ENCODE measurements around the gene SERPIND1. TPM values are rescaled to one million over a fixed set of nuclear protein-coding genes. Genes with fewer than 3 reads are reported as not detected.

SERPIND1 gene
- polyA plus RNA-seq, 4 donors: 0.04 to 0.16 TPM; not detected in 2

DNA sequence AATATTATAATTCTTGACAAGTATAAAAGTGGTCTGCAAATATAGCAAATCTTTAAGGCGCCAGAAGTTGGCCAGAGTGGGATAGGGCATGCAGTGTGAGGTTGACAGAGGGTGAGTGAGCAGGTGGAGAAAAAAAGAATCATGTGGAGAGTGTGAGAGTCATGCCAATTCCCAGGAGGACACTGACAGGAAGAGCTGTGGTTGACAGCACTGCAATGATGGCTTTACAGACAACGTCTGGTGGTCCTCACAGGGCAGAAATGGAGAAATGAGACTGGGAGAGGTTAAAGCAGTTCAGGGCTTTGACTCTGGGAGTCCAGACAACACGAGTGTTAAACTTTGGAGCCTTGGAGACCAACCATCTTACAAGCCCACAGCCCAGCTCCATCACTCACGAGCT lies 34.9 kb downstream of the SERPIND1 start:
- no peak for FAIRE-seq

DNA sequence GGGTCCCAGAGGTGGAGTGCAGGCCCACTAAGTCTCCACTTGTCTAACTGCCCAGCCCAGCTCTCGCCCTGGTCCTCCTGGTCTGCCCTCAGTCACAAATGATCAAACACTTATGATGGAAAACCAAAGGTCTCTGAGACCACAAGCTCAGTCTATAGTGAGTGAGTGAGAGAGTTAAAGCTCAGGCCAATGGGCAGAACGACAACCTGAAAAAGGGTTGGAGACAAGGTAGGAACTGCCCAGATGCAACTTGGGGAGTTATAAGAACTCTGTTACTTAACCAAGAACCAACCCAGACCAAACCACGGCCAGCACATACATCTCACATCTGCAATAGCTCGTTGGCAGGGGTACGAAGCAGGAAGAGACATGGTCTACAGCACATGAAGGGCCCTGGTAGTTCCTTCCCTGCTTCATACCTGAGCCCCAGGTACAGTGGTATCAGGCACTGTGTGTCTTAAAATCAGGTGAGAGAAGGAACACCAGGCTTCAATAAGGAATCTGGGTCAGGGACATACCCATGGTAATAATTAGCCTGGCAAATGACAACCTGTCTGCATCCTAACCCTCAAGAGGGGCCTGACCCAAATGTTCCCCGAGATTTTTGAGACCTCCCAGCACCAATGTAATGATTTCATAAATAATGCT lies 35.7 kb downstream of the SERPIND1 start:
- H3K4me1 ChIP-seq (ENCODE audit: control insufficient read depth in 3 of 3, insufficient read depth in 2 of 3, low read depth in 1 of 3, low read length in 2 of 3): no peaks in the 10 kb centered on the region
- 92 to 94% (median 92%) methylated on average over 6 of the region's 6 CpGs for WGBS, 3 donors

More for the DNA sequence above, 34.9 kb downstream of the SERPIND1 start:
- Histone ChIP-seq H3K4me3 (ENCODE audit: low read depth in 1 of 3, low read length in 3 of 3) (no peak overlapping the region), H3K27ac (ENCODE audit: low read depth in 1 of 3, low read length in 2 of 3) (no peak overlapping the region), H3K27me3 (ENCODE audit: control insufficient read depth in 3 of 3, insufficient read depth in 3 of 3, low read length in 3 of 3) (no peaks in the 10 kb centered on the region), H3K4me1 (ENCODE audit: control insufficient read depth in 3 of 3, insufficient read depth in 2 of 3, low read depth in 1 of 3, low read length in 2 of 3) (no peaks in the 10 kb centered on the region), H3K36me3 (ENCODE audit: control insufficient read depth in 3 of 3, insufficient read depth in 2 of 3, low read depth in 1 of 3, low read length in 3 of 3) (peaks cover 10 to 78% (median 11%) of the 10 kb centered on the region in 3 donors), H3K9me3 (ENCODE audit: control insufficient read depth in 2 of 2, insufficient read depth in 1 of 2, low read depth in 1 of 2, low read length in 1 of 2) (no peaks in the 10 kb centered on the region)
- DNase-seq: no peak
- 79 to 87% (median 79%) methylated on average over 4 of the region's 4 CpGs for WGBS, 3 donors

DNA sequence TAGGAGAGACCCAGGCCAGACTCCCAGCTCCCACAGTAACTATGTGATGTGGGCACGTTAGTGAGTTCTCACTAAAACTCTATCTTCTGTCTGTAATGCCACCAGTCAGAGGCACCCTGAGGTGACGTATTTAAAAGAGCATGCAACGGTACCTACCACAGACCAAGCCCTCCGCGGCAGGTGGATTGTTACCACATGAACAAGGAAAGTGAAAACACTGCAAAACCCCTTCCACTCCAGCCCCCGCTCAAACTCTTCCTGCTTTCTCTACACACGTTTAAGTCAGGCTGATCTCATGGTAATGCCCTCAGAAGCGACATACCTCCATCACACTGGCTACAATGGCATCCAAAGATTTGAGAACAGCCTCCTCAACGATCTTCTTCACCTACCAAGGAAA lies 36.7 kb downstream of the SERPIND1 start:
- Histone ChIP-seq H3K27me3 (ENCODE audit: control insufficient read depth in 3 of 3, insufficient read depth in 3 of 3, low read length in 3 of 3) (no peaks in the 10 kb centered on the region), H3K4me3 (ENCODE audit: low read depth in 1 of 3, low read length in 3 of 3) (no peak overlapping the region), H3K4me1 (ENCODE audit: control insufficient read depth in 3 of 3, insufficient read depth in 2 of 3, low read depth in 1 of 3, low read length in 2 of 3) (no peaks in the 10 kb centered on the region), H3K36me3 (ENCODE audit: control insufficient read depth in 3 of 3, insufficient read depth in 2 of 3, low read depth in 1 of 3, low read length in 3 of 3) (peaks cover 7 to 72% (median 10%) of the 10 kb centered on the region in 3 donors), H3K27ac (ENCODE audit: low read depth in 1 of 3, low read length in 2 of 3) (no peak overlapping the region), H3K9me3 (ENCODE audit: control insufficient read depth in 2 of 2, insufficient read depth in 1 of 2, low read depth in 1 of 2, low read length in 1 of 2) (no peaks in the 10 kb centered on the region)
- FAIRE-seq (no peak), DNase-seq (no peak)
- 87 to 90% (median 88%) methylated on average over 9 of the region's 9 CpGs for WGBS, 3 donors

More for the DNA sequence above, 35.7 kb downstream of the SERPIND1 start:
- DNase-seq (no peak), FAIRE-seq (no peak)
- Histone ChIP-seq H3K9me3 (ENCODE audit: control insufficient read depth in 2 of 2, insufficient read depth in 1 of 2, low read depth in 1 of 2, low read length in 1 of 2) (no peaks in the 10 kb centered on the region), H3K36me3 (ENCODE audit: control insufficient read depth in 3 of 3, insufficient read depth in 2 of 3, low read depth in 1 of 3, low read length in 3 of 3) (peaks cover 10 to 75% (median 11%) of the 10 kb centered on the region in 3 donors), H3K4me3 (ENCODE audit: low read depth in 1 of 3, low read length in 3 of 3) (no peak overlapping the region), H3K27ac (ENCODE audit: low read depth in 1 of 3, low read length in 2 of 3) (no peak overlapping the region), H3K27me3 (ENCODE audit: control insufficient read depth in 3 of 3, insufficient read depth in 3 of 3, low read length in 3 of 3) (no peaks in the 10 kb centered on the region)

DNA sequence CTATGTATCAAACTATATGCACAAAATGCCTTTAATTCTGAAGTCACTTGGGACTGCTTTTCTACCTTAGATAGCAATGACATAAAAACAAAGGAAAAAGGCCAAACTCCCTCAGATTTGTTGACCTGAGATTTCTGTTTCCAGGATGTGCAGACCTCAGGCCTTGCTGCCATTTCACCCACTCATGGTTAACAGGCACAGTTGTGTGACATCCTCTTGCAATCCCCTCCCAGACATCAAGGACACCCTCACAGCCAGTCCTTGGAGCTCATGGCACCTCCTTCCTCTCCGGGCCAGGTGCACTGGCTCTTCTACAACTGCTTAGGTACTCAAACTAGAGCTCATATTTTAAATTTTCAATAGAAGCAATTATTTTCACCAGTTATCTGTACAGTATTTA lies 37.3 kb downstream of the SERPIND1 start:
- DNase-seq (no peak), FAIRE-seq (no peak)
- Histone ChIP-seq H3K9me3 (ENCODE audit: control insufficient read depth in 2 of 2, insufficient read depth in 1 of 2, low read depth in 1 of 2, low read length in 1 of 2) (no peaks in the 10 kb centered on the region), H3K4me1 (ENCODE audit: control insufficient read depth in 3 of 3, insufficient read depth in 2 of 3, low read depth in 1 of 3, low read length in 2 of 3) (no peaks in the 10 kb centered on the region), H3K36me3 (ENCODE audit: control insufficient read depth in 3 of 3, insufficient read depth in 2 of 3, low read depth in 1 of 3, low read length in 3 of 3) (peaks cover 7 to 74% (median 7%) of the 10 kb centered on the region in 3 donors), H3K27ac (ENCODE audit: low read depth in 1 of 3, low read length in 2 of 3) (no peak overlapping the region), H3K4me3 (ENCODE audit: low read depth in 1 of 3, low read length in 3 of 3) (no peak overlapping the region), H3K27me3 (ENCODE audit: control insufficient read depth in 3 of 3, insufficient read depth in 3 of 3, low read length in 3 of 3) (no peaks in the 10 kb centered on the region)
- 94 to 100% (median 96%) methylated on average over 1 of the region's 1 CpG for WGBS, 3 donors

DNA sequence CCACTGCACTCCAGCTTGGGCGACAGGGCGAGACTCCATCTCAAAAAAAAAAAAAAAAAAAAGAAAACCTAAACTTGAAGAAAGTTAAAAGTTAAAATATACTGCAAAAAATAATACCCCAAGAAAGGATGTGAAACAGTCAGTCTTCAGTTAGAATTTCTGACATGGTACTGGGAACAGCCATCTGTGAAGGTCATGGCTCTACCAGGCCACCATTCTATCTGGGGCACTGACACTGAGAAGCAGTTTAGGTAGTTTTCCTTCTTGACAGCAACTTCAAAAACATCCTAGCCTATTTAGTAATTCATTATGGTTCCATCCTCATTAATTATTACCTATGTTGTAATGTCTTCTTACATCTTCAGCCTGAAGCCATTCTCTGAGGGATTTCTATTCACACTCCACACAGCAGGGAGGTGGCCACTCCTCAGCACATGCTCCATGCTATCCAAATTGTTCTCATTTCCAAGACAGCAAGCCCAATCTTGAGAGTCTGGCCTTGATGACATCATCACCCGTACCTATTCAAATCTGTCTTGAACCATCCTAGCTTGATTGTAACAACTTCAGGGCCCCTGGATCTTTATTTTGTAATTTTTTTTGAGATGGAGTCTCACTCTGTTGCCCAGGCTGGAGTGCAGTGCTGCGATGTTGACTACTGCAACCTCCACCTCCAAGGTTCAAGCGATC lies 38.2 kb downstream of the SERPIND1 start:
- DNase-seq: no peak
- H3K36me3 ChIP-seq (ENCODE audit: control insufficient read depth in 3 of 3, insufficient read depth in 2 of 3, low read depth in 1 of 3, low read length in 3 of 3): peaks cover 5 to 72% (median 5%) of the 10 kb centered on the region in 3 donors
- H3K27ac ChIP-seq (ENCODE audit: low read depth in 1 of 3, low read length in 2 of 3): no peak overlapping the region
- no peak for FAIRE-seq
- H3K9me3 ChIP-seq (ENCODE audit: control insufficient read depth in 2 of 2, insufficient read depth in 1 of 2, low read depth in 1 of 2, low read length in 1 of 2): no peaks in the 10 kb centered on the region
- H3K4me1 ChIP-seq (ENCODE audit: control insufficient read depth in 3 of 3, insufficient read depth in 2 of 3, low read depth in 1 of 3, low read length in 2 of 3): no peaks in the 10 kb centered on the region
- no peak overlapping the region for H3K4me3 ChIP-seq (ENCODE audit: low read depth in 1 of 3, low read length in 3 of 3)
- 97 to 98% (median 98%) methylated on average over 5 of the region's 5 CpGs for WGBS, 3 donors
- no peaks in the 10 kb centered on the region for H3K27me3 ChIP-seq (ENCODE audit: control insufficient read depth in 3 of 3, insufficient read depth in 3 of 3, low read length in 3 of 3)

DNA sequence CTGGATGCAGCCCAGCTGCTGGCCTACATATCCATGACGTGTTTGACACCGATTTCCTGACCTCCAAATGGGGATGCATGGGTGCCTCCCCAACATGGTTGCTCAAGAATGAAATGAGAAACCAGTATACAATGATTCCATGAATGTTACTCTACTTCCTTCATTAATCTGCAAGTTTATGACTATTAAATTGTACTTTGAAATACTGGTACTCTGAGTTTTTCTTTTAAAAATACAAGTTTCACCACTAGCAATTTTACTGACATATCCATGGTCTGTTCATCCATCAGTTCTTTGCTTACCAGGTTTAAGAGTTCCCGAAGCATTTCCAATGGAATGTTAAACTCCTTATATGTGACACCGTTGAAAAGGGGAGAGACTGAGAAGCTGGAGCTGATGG lies 39.1 kb downstream of the SERPIND1 start:
- no peak for FAIRE-seq
- peaks cover 3 to 72% (median 4%) of the 10 kb centered on the region in 3 donors for H3K36me3 ChIP-seq (ENCODE audit: control insufficient read depth in 3 of 3, insufficient read depth in 2 of 3, low read depth in 1 of 3, low read length in 3 of 3)
- H3K4me3 ChIP-seq (ENCODE audit: low read depth in 1 of 3, low read length in 3 of 3): no peak overlapping the region
- H3K27me3 ChIP-seq (ENCODE audit: control insufficient read depth in 3 of 3, insufficient read depth in 3 of 3, low read length in 3 of 3): no peaks in the 10 kb centered on the region
- DNase-seq: no peak
- no peaks in the 10 kb centered on the region for H3K4me1 ChIP-seq (ENCODE audit: control insufficient read depth in 3 of 3, insufficient read depth in 2 of 3, low read depth in 1 of 3, low read length in 2 of 3)
- no peaks in the 10 kb centered on the region for H3K9me3 ChIP-seq (ENCODE audit: control insufficient read depth in 2 of 2, insufficient read depth in 1 of 2, low read depth in 1 of 2, low read length in 1 of 2)
- WGBS, 3 donors: 96 to 98% (median 97%) methylated on average over 4 of the region's 4 CpGs
- H3K27ac ChIP-seq (ENCODE audit: low read depth in 1 of 3, low read length in 2 of 3): no peak overlapping the region

DNA sequence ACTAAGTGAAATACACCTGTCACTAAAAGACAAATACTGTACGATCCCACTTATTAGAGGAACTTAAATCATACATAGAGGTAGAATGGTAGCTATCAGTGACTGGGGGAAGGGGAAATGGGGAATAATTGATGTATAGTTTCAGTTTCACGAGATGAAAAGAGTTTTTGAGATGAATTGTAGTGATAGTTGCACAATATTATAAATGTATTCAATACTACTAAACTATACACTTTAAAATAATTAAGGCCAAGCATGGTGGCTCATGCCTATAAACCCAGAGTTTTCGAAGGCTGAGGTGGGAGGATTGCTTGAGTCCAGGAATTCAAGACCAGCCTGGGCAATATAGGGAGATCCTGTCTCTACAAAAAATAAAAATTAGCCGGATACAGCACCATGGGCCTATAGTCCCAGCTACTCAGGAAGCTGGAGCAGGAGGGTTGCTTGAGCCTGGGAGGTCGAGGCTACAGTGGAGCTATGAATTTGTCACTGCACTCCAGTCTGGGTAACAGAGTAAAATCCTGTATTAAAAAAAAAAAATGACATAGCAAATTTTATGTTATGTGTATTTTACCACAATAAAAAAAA lies 40.4 kb downstream of the SERPIND1 start:
- H3K4me1 ChIP-seq (ENCODE audit: control insufficient read depth in 3 of 3, insufficient read depth in 2 of 3, low read depth in 1 of 3, low read length in 2 of 3): no peaks in the 10 kb centered on the region
- 85 to 91% (median 91%) methylated on average over 5 of the region's 5 CpGs for WGBS, 3 donors
- no peak overlapping the region for H3K27ac ChIP-seq (ENCODE audit: low read depth in 1 of 3, low read length in 2 of 3)
- no peak overlapping the region for H3K4me3 ChIP-seq (ENCODE audit: low read depth in 1 of 3, low read length in 3 of 3)
- FAIRE-seq: no peak
- H3K9me3 ChIP-seq (ENCODE audit: control insufficient read depth in 2 of 2, insufficient read depth in 1 of 2, low read depth in 1 of 2, low read length in 1 of 2): no peaks in the 10 kb centered on the region
- DNase-seq: no peak
- H3K36me3 ChIP-seq (ENCODE audit: control insufficient read depth in 3 of 3, insufficient read depth in 2 of 3, low read depth in 1 of 3, low read length in 3 of 3): peaks cover 6 to 65% (median 9%) of the 10 kb centered on the region in 3 donors
- H3K27me3 ChIP-seq (ENCODE audit: control insufficient read depth in 3 of 3, insufficient read depth in 3 of 3, low read length in 3 of 3): no peaks in the 10 kb centered on the region

DNA sequence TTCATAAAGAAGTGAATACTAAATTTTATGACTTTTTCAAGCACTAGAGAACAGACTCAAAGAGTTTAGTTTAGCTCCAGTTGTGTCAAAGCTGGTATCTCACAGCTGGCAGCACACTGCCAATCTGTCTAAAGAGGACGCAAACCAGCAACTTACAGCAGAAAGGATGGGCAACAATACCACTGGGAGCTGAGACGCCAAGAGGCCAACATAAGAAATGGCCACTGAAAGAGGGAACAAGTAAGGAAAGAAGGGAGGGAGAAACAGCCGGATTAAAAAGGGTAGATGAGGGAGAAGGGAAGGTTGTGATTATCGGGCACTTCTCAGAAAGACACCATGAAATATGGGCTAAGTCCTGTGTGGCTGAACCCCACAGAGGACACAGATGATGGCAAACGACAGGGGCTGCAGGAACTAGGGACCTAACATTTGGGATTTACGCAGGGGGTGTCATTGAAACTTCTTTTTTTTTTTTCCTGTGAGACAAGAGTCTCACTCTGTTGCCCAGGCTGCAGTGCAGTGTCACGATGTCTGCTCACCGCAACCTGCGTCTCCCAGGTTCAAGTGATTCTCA lies 41.7 kb downstream of the SERPIND1 start:
- DNase-seq: no peak
- peaks cover 0 to 2% (median 0%) of the 10 kb centered on the region in 3 donors for H3K4me1 ChIP-seq (ENCODE audit: control insufficient read depth in 3 of 3, insufficient read depth in 2 of 3, low read depth in 1 of 3, low read length in 2 of 3)
- H3K27ac ChIP-seq (ENCODE audit: low read depth in 1 of 3, low read length in 2 of 3): no peak overlapping the region
- H3K36me3 ChIP-seq (ENCODE audit: control insufficient read depth in 3 of 3, insufficient read depth in 2 of 3, low read depth in 1 of 3, low read length in 3 of 3): peaks cover 3 to 59% (median 16%) of the 10 kb centered on the region in 3 donors
- WGBS, 3 donors: 95 to 98% (median 96%) methylated on average over 9 of the region's 9 CpGs
- H3K4me3 ChIP-seq (ENCODE audit: low read depth in 1 of 3, low read length in 3 of 3): no peak overlapping the region
- H3K27me3 ChIP-seq (ENCODE audit: control insufficient read depth in 3 of 3, insufficient read depth in 3 of 3, low read length in 3 of 3): no peaks in the 10 kb centered on the region
- H3K9me3 ChIP-seq (ENCODE audit: control insufficient read depth in 2 of 2, insufficient read depth in 1 of 2, low read depth in 1 of 2, low read length in 1 of 2): no peaks in the 10 kb centered on the region
- FAIRE-seq: no peak
